GM03348 (cell line): ENCODE results near the gene RPS14.
"Not testable (repeated sequence)": the region's sequence is repeated elsewhere in the genome, so short reads cannot be mapped to it uniquely, and the experiment has no call there.

Experiments used
- DNase-seq: peaks from one replicate; pipeline ENCODE4 v3.0.0; 2012; ENCODE audit warnings: low spot score

Gene RPS14

GRCh38 chr5:150444770-150445169, 4.8 kb downstream of the RPS14 start:
- DNase-seq, result no peak

GRCh38 chr5:150443242-150444075, 6.1 kb downstream of the RPS14 start:
- DNase-seq, result no peak

DNA sequence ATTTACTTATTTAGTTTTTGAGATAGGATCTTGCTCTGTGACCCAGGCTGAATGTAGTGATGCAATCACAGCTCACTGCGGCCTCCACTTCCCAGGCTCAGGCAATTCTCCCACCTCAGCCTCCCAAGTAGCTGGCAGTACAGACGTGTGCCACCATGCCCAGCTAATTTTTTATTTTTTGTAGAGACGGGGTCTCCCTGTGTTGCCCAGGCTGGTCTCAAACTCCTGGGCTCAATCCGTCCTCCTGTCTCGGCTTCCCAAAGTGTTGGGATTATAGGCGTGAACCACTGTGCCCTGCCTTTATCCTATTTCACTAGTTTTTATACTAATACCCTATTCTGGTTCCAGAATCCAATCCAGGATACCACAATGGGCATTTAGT, 6.8 kb downstream of the RPS14 start:
- no peak for DNase-seq

DNA sequence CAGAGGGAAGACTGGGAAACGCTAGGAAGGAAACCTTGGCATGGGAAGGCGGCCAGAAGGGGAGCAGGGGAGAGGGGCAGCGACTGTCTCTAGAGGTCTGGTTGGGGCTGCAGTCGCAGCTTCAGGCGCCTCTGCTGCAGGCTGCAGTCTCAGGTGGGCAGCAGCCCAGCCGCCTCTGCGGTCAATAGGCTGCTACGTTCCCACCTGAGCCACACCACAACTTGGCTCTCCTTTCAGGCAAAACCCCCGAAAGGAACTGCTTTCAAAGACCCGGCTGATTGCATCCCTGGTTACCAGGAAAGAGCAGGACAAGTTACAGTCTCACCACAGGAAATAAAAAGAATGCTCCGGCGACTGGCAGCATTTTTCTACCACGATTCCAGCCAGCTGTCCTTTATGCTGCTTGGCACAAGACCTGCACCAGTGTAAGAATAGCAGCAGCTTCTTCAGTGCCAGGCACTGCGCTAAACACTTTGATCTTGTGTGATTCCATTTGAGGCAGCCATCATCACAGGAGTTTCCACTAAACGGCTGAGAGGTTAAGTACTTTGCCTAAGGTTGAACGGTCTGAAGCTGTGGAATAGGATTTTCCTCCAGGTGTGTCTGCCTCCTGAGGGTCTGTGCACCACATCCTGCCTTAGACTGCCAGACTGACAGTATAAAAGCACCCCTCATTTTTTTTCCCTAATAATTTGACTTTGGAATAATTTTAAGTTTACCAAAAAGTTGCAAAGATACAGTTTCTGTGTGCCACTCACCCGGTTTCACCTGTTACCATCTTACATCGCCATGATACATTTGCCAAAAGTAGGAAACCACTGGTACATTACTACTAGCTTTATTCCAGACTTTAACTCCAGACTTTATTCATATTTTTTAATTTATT, 7.5 kb downstream of the RPS14 start:
- no peak for DNase-seq

DNA sequence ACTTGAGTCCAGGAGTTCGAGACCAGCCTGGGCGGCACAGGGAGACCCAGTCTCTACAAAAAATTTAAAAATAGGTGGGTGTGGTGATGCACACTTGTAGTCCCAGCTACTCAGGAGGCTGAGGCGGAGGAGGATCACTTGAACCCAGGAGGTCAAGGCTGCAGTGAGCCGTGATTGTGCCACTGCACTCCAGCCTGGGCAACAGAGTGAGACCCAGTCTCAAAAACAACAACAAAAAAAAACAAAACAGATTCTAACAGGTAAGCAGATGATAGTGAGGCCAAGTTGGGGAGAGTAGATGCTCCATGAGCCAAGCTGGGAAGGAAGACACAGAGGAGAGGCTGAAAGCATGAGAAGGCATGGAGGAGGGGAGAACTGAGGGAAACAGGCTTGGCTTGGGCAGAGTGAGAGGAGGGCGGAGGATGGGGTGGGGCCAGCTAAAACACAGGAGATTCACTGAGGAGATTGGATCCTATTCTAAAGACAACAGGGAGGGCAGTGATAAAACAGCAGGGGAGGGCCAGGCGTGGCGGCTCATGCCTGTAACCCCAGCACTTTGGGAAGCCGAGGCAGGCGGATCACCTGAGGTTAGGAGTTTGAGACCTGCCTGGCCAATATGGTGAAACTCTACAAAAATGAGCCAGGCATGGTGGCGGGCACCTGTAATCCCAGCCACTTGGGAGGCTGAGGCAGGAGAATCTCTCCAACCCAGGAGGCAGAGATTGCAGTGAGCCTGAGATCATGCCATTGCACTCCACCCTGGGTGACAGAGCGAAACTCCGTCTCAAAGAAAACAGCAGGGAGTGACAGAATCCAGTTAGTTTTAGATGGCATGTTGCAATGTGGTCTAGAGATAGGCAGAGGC, 8.4 kb downstream of the RPS14 start:
- DNase-seq, result no peak

DNA sequence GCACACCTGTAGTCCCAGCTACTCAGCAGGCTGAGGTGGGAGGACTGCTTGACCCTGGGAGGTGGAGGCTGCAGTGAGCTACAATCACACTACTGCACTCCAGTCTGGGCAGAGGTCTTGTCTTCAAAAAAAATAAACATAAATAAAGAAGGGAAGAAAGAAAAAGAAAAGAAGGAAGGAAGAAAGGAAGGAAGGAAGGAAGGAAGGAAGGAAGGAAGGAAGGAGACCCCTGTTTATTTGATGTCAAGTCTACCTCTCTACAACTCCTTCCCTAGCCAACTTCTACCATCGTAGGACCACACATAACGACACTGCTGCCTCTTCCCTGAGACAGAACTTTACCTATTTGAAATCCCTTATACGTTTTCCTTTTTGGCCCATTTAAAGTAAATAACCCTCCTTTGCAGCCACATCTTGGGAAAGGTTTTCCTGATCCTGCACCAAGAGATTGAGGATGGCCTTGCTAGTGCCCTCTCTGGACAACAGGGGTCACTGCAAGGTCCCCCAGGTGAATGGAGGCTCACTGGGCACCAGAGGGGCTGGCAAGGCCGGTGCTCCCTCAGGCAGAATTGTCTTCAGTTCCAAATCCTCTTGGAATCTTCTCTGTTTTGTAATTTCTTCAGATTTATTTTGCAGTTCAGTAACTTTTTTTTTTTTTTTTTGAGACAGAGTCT, 10.5 kb downstream of the RPS14 start:
- DNase-seq, result peak; percentile 65

- DNase-seq, result peak; percentile 92
These were observed 13.3 kb downstream of the RPS14 start for GRCh38 chr5:150436141-150436680.

GRCh38 chr5:150434464-150434863, 15.1 kb downstream of the RPS14 start:
- peak; percentile 63 for DNase-seq

GRCh38 chr5:150431574-150431973, 18.0 kb downstream of the RPS14 start:
- DNase-seq, result no peak

DNA sequence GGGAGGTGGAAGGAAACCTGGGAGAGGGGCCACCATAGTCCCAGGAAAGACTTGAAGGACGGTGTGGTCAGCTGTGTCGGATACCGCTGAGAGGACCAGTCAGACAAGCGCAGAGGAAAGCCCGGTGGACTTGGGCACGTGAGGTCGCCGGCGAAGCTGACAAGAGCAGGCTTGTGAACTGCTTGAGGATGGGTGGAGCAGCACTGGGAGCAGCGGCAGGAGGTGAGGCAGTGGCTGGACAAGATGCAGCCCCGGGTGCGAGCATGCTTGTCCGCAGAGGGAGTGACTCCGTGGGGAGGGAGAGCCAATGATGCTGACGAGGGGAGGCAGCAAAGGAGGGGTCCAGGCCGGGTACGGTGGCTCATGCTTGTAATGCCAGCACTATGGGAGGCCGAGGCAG, 18.5 kb downstream of the RPS14 start:
- no peak for DNase-seq

GRCh38 chr5:150429410-150429873, 20.1 kb downstream of the RPS14 start:
- no peak for DNase-seq

- DNase-seq, result no peak
These were observed 20.6 kb downstream of the RPS14 start for GRCh38 chr5:150428978-150429377.

DNA sequence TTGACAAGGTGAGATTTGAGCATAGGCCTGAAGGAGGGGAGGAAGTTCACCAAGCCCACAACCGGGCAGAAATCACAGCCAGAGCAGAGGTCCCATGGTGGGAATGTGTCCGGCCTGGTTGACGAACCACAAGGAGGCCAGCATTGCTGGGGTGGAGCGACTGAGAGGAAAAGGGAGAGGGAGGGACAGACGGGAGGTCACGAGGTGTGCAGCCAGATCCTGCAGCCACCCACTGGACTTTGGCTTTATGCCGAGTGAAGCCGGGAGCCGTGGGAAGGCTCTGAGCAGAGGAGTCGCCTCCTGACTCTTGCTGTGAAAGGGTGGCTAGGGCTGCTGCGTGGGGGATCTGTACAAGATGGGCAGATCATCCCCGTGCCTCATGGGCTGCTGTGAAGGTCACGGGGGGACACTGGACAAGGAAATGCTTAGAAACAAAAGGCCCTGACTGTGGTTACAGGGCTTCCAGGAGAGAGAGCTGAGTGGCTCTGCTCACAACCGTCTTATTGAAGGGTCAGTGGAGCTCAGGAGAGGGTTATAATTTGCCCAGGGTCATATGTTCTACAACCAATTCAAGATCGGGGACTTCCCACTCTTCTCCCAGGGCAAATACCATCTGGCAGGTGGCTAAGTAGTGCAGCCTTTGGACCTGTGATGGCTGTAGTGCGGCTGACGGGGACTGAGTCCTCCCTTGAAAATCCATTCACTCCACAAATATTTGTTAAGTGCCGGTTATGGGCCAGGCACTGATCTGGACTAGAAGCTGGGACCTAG, 21.2 kb downstream of the RPS14 start:
- DNase-seq, result no peak

DNA sequence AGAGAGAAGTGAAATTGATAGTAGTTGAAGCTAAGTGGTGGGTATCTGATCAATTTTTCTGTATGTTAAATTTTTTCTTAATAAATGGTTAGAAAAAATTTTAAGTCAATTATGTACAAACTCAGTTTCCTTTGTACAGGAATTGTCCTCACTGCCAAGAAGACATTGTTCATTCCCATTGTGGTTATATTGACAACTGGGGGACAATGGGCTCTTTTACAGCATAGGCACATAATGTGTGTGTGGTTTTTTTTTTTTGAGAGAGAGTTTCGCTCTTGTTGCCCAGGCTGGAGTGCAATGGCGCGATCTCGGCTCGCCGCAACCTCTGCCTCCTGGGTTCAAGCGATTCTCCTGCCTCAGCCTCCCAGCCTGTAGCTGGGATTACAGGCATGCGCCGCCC, 23.4 kb downstream of the RPS14 start:
- not testable (repeated sequence) for DNase-seq

DNA sequence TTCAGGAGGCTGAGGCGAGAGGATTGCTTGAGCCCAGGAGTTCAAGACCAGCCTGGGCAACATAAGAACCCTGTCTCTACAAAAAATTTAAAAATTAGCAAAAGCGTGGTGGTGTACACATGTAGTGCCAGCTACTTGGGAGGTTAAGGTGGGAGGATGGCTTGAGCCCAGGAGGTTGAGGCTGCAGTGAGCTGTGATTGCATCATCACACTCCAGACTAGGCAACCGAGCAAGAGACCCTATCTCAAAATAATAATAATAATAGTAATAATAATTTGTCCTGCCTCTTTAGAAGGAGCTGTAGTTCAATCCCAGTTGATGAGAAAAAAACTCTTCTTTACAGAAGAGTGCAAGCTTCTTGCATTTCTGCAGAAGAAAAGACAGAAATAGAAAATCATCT, 26.8 kb downstream of the RPS14 start:
- DNase-seq, result no peak

- DNase-seq, result no peak
These were observed 27.5 kb downstream of the RPS14 start for GRCh38 chr5:150422075-150422474.

DNA sequence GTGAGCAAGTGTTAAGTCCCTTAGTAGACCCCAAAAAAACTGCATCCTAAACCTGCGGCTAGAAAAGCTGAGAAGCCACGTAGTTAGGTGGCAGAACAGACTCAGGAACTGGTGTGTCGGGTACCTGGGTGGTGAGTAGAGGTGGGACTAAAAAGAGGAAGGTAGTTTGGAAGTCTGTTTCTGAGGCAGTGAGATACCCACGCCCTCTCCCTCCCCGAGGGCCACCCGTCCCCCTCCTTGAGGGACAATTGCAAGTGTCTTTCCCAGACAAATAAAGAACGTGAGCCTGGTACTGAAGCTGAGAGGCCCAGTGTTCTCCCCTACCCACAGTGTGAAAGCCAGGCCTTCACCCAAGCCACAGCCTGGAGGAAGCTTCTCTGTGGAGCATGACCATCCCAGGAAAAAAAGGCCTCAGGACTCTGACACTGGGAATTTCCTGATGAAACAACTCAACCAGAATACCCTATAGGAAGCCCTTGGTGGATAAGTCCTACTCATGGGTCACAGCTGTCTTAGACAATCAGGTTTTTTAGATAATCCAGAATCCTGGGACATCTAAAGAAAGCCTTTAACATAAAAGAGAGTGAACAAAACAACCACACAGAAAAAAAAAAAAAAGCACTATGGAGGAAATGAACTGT, 29.8 kb downstream of the RPS14 start:
- DNase-seq, result no peak

DNA sequence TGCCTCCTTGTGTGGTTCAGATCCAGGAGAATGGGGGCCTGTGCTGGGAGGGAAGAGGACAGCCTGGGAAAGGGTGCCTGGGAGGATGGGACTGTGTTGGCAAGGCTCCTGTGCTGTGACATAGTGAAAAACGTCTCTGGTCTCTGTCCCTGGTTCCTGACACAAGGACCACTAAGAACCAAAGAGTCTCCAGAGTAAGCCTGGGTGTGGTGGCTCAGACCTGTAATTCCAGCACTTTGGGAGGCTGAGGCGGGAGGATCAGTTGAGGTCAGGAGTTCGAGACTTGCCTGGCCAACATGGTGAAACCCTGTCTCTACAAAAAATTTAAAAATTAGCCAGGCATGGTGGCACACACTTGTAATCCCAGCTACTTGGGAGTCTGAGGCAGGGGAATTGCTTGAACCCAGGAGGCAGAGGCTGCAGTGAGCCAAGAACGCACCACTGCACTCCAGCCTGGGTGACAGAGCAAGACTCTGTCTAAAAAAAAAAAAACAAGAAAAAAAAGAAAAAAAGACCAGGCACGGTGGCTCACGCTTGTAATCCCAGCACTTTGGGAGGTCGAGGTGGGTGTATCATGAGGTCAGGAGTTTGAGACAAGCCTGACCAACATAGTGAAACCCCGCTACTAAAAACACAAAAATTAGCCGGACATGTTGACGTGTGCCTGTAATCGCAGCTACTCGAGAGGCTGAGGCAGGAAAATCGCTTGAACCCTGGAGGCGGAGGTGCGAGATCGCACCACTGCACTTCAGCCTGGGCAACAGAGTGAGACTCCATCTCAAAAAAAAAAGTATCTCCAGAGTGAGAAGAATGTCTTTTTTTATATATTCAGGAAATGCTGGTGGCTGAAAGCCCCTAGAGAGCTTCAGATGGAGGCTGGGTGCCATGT, 35.4 kb downstream of the RPS14 start:
- DNase-seq, result not testable (repeated sequence)
